GM12878 (cell line): ENCODE data around the gene STX1A. TPM values are rescaled to one million over a fixed set of nuclear protein-coding genes. Genes with fewer than 3 reads are reported as not detected.

Experiments
- ATAC-seq: fragments of 200-7000 bp; cut with Tn5 transposase; 3 replicates; pipeline ENCODE4 v1.9.1; 2020; ENCODE audit warnings: mild to moderate bottlenecking, moderate library complexity
- BruUV-seq: library from RNA; stranded (reverse); fragments of 400-500 nt; replicated peaks from 2 replicates; lab custom pipeline; 2021; lab: Mats Ljungman, UMichigan
- CTCF ChIA-PET: fragments of 300-600 bp; sonication (Branson Sonifier 250); formaldehyde crosslinking; extraction: SDS; loops from one replicate; lab custom pipeline; 2021; ENCODE audit warnings: inconsistent platforms; lab: Yijun Ruan, JAX
- POLR2A ChIA-PET: fragments of 350-600 bp; formaldehyde crosslinking; extraction: SDS; loops from one replicate; lab custom pipeline; 2021; ENCODE audit warnings: inconsistent platforms; lab: Charles Lee
- RAD21 ChIA-PET: fragments of 300-600 bp; sonication (Branson Sonifier 250); formaldehyde crosslinking; loops from one replicate; lab custom pipeline; 2023; ENCODE audit warnings: antibody characterized with exemption; ENCODE audit not compliant: unreplicated experiment; lab: Charles Lee
- SMC1A ChIA-PET: fragments of 300-600 bp; sonication (Branson Sonifier 250); formaldehyde crosslinking; loops from one replicate; lab custom pipeline; 2023; ENCODE audit not compliant: unreplicated experiment, uncharacterized antibody; lab: Charles Lee
- DNase-seq: peaks from one replicate; pipeline ENCODE4 v3.0.0-alpha.2; 2011; ENCODE audit warnings: low read depth, low spot score
- FAIRE-seq: peaks from 3 replicates; lab custom pipeline; 2011; peaks lifted over from hg19 to GRCh38; lab: Jason Lieb, UNC
- H2AFZ ChIP-seq: 2 replicates; pipeline ENCODE4 v1.6.0; 2011; ENCODE audit warnings: low read depth, low read length, control low read depth; ENCODE audit not compliant: control insufficient read depth
- H3K27ac ChIP-seq: 2 replicates; pipeline ENCODE4 v1.5.1; 2011; ENCODE audit warnings: control low read depth; ENCODE audit not compliant: control insufficient read depth, insufficient read depth
- H3K27me3 ChIP-seq, 2 experiments: replicated peaks in 1 of 2; 2 replicates each; pipeline versions ENCODE4 v1.6.0 to v1.6.1; 2011; ENCODE audit warnings: low read length in 1 of 2; ENCODE audit not compliant: control insufficient read depth in 2 of 2, insufficient read depth in 2 of 2
- H3K36me3 ChIP-seq, 2 experiments: 2 replicates each; pipeline ENCODE4 v1.5.1; 2011; ENCODE audit warnings: low read length in 1 of 2; ENCODE audit not compliant: control insufficient read depth in 2 of 2, insufficient read depth in 2 of 2
- H3K4me1 ChIP-seq: 2 replicates; pipeline ENCODE4 v1.6.1; 2011; ENCODE audit warnings: mild to moderate bottlenecking, low read length, moderate library complexity, mixed read lengths; ENCODE audit not compliant: control insufficient read depth, insufficient read depth
- H3K4me2 ChIP-seq: 2 replicates; pipeline ENCODE4 v1.6.0; 2011; ENCODE audit warnings: control low read depth; ENCODE audit not compliant: control insufficient read depth, insufficient read depth
- H3K4me3 ChIP-seq: fragments of 200-600 bp; sonication (generic); 2 replicates; pipeline ENCODE4 v1.5.1; 2016
- H3K79me2 ChIP-seq: 2 replicates; pipeline ENCODE4 v1.6.0; 2011; ENCODE audit warnings: low read length; ENCODE audit not compliant: control insufficient read depth, insufficient read depth
- H3K9ac ChIP-seq: 2 replicates; pipeline ENCODE4 v1.8.0; 2011; ENCODE audit warnings: low read length, control low read depth, mixed read lengths; ENCODE audit not compliant: control insufficient read depth, insufficient read depth
- H3K9me3 ChIP-seq: replicated peaks from 3 replicates; pipeline ENCODE4 v1.5.1; 2011; ENCODE audit warnings: mild to moderate bottlenecking, low read length; ENCODE audit not compliant: control insufficient read depth, insufficient read depth
- H4K20me1 ChIP-seq: 2 replicates; pipeline ENCODE4 v1.6.0; 2011; ENCODE audit not compliant: control insufficient read depth, insufficient read depth
- BCL11A ChIP-seq: IDR thresholded peaks from 2 replicates; pipeline ENCODE4 v1.6.1; 2011; ENCODE audit warnings: low read depth, low read length
- BHLHE40 ChIP-seq, 2 experiments: fragments of 450-650 bp in 1 of 2; IDR thresholded peaks; 2 replicates each; pipeline ENCODE4 v1.6.1; 2011 to 2017; ENCODE audit warnings: low read depth in 2 of 2, borderline replicate concordance in 1 of 2, improper control_type of control experiment in 1 of 2, low read length in 1 of 2, mild to moderate bottlenecking in 1 of 2
- BMI1 ChIP-seq: fragments of 450-650 bp; IDR thresholded peaks from 2 replicates; pipeline ENCODE4 v1.6.1; 2016; ENCODE audit warnings: mild to moderate bottlenecking, moderate library complexity, borderline replicate concordance
- CTCF ChIP-seq, 3 experiments: IDR thresholded peaks in 2 of 3; conservative IDR thresholded peaks in 1 of 3; 2 replicates each; pipeline ENCODE4 v1.5.1; 2011; ENCODE audit warnings: low read depth in 3 of 3, low read length in 3 of 3, mild to moderate bottlenecking in 3 of 3, control low read depth in 2 of 3, moderate library complexity in 2 of 3, inconsistent platforms in 1 of 3, mixed read lengths in 1 of 3; ENCODE audit not compliant: control insufficient read depth in 2 of 3, insufficient read depth in 1 of 3; ENCODE audit errors: extremely low read depth in 1 of 3
- DPF2 ChIP-seq: fragments of 450-650 bp; IDR thresholded peaks from 2 replicates; pipeline ENCODE4 v1.6.1; 2017; ENCODE audit warnings: mild to moderate bottlenecking
- EP300 ChIP-seq, 2 experiments: fragments of 150-350 bp in 1 of 2; IDR thresholded peaks; 2 replicates each; pipeline ENCODE4 v1.6.1; 2011 to 2012; ENCODE audit warnings: low read depth in 2 of 2, low read length in 2 of 2, borderline replicate concordance in 1 of 2, improper control_type of control experiment in 1 of 2, inconsistent platforms in 1 of 2; ENCODE audit not compliant: control insufficient read depth in 1 of 2
- KAT2A ChIP-seq: conservative IDR thresholded peaks from 2 replicates; pipeline ENCODE4 v1.6.1; 2011; ENCODE audit warnings: low read depth, low read length; ENCODE audit not compliant: control insufficient read depth
- LARP7 ChIP-seq: fragments of 450-650 bp; IDR thresholded peaks from 2 replicates; pipeline ENCODE4 v1.6.1; 2017; ENCODE audit warnings: mild to moderate bottlenecking
- MEF2B ChIP-seq: fragments of 450-650 bp; IDR thresholded peaks from 2 replicates; pipeline ENCODE4 v1.6.1; 2018; ENCODE audit warnings: mild to moderate bottlenecking, moderate library complexity; ENCODE audit not compliant: partially characterized antibody, poor library complexity, severe bottlenecking
- POLR2AphosphoS5 ChIP-seq: IDR thresholded peaks from 2 replicates; pipeline ENCODE4 v1.6.1; 2011; ENCODE audit warnings: mild to moderate bottlenecking, low read length, inconsistent platforms
- RELA ChIP-seq: fragments of 450-650 bp; IDR thresholded peaks from 2 replicates; pipeline ENCODE4 v1.8.0; 2014; ENCODE audit warnings: borderline replicate concordance; ENCODE audit not compliant: partially characterized antibody
- TCF12 ChIP-seq: IDR thresholded peaks from 2 replicates; pipeline ENCODE4 v1.6.1; 2011; ENCODE audit warnings: low read depth, mild to moderate bottlenecking, low read length
- USF1 ChIP-seq: IDR thresholded peaks from 2 replicates; pipeline ENCODE4 v1.6.1; 2011; ENCODE audit warnings: borderline replicate concordance, low read depth, mild to moderate bottlenecking, moderate library complexity, mixed read lengths, low read length; ENCODE audit not compliant: insufficient read depth; ENCODE audit errors: extremely low read length
- USF2 ChIP-seq: IDR thresholded peaks from 2 replicates; pipeline ENCODE4 v1.6.1; 2011; ENCODE audit warnings: low read depth, low read length, improper control_type of control experiment, borderline replicate concordance
- ZNF217 ChIP-seq: fragments of 450-650 bp; IDR thresholded peaks from 2 replicates; pipeline ENCODE4 v1.6.1; 2017; ENCODE audit warnings: antibody characterized with exemption, mild to moderate bottlenecking
- WGBS: methylation state at CpG from one replicate; pipeline ENCODE4 v1.1.6; 2016; ENCODE audit warnings: low lambda C conversion rate; ENCODE audit not compliant: insufficient replicate concordance, insufficient coverage; ENCODE audit errors: missing lambda C conversion rate; 5-methylcytosine and 5-hydroxymethylcytosine counted together
- in situ Hi-C: fragments of 300-500 bp; cut with MboI; formaldehyde crosslinking; loops from 9 replicates; pipeline ENCODE4 v1.14.3; 2018; ENCODE audit warnings: mixed read lengths
- intact Hi-C: fragments of 100-400 bp; cut with micrococcal nuclease; formaldehyde crosslinking; loops from one replicate; pipeline ENCODE4 v1.14.2; 2022; ENCODE audit not compliant: unreplicated experiment
- polyA plus RNA-seq, 11 experiments: library from polyadenylated mRNA; depleted of rRNA in 4 of 11; unstranded in 6 of 11; stranded (reverse) in 5 of 11; fragments of >200 nt; fragmentation: Nextera tagmentation in 4 of 11; fragmentation: Illumina TruSeq in 1 of 11; extraction: Ambion mirVana in 4 of 11; extraction: Trizol in 1 of 11; gene quantifications; 1 replicate in 1 of 11; 2 replicates in 10 of 11; pipeline versions ENCODE4 v1.2.1 to v1.2.3, GENCODE V29; 2011 to 2016; ENCODE audit warnings: inconsistent platforms in 2 of 11, missing spikeins in 2 of 11, low read depth in 1 of 11
- total RNA-seq, 4 experiments: library from RNA; depleted of rRNA in 3 of 4; stranded (reverse); fragments of >200 nt in 3 of 4; fragmentation: Illumina TruSeq in 1 of 4; extraction: Trizol in 1 of 4; gene quantifications; 2 replicates each; pipeline versions ENCODE4 v1.2.1 to v1.2.3, GENCODE V29; 2013 to 2021

The STX1A gene
- total and polyA plus RNA-seq, 10 of the 15 experiments (the other 5 are each of a cell fraction or from before 2014, with no cell fraction given) = 0.15 to 5.3 (median 2.5) TPM

DNA sequence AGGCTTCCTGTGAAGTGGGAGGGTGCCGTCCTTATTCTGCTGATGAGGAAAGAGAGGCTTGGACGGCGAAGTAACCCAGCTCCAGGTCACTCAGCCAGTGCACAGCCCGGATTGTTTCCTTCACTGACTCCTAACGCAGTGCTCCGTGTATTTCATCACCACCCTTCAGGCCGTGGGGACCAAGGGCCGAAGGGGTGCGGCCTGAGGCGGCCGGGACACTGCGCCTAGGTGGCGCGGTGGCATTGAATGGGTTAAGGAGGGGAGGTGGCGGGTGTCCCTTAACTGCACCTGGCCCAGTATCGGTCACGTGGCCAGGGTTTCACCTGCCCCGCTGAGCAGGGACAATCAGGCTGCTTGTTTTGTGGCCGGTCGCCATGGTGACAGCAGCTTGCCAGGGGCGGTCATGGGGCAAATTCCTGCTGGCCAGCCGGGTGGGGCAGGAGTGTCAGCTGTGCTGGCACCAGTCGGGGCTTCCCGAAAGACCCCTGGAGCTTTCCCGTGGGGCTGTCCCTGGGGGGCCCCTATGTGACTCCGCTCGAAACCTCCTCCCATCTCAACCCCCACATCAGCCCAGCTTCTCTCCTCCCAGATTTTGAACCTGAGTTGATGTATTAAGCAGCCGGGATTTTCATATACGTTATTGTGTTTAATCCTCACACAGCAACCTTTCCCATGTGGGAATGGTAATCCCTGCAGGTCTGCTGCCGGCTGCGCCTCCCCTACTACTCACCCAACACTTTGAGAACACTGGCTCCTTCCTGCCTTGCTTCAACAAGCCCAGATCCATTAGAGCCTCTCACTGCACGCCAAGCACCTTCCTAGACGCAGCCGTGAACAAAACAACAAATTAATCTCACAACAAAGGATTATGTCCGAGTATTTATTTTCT lies 23.5 kb upstream of the STX1A start:
- intact Hi-C loops (no loop called here), in situ Hi-C loops (no loop called here)
- Histone ChIP-seq H3K4me1 (no peaks in the 10 kb centered on the region; the same call in 1 of the 2 replicates), H3K79me2 (no peaks in the 10 kb centered on the region; the same call in 1 of the 2 replicates), H3K27ac (no peak overlapping the region), H3K4me3 (no peak overlapping the region), H3K36me3 (no peaks in the 10 kb centered on the region), H4K20me1 (no peaks in the 10 kb centered on the region), H3K27me3 (no peaks in the 10 kb centered on the region), H3K4me2 (no peak overlapping the region), H3K9me3 (no peaks in the 10 kb centered on the region), H2AFZ (no peak overlapping the region), H3K9ac (no peak overlapping the region)
- ChIA-PET POLR2A (interaction anchor here (0.9 kb wide), 1 partner anchor 100 kb away, joined by 3 read pairs; no protein-coding TSS in a partner anchor), SMC1A (no interaction called here), CTCF (interaction anchor here (0.7 to 1.0 kb wide), 3 partner anchors 45 to 463 kb away, joined by 3 to 4 read pairs (median 3); no protein-coding TSS in a partner anchor), RAD21 (no interaction called here)
- ATAC-seq = peak; percentile 28
- BruUV-seq = no TSS peak
- no peak for FAIRE-seq
- no peak for DNase-seq
- WGBS = 47% methylated on average over 33 of the region's 35 CpGs
- peak; percentile 84 for TF ChIP-seq BMI1
- peak; percentile 11 for TF ChIP-seq RELA
- peak; percentile 83 for TF ChIP-seq USF1
- TF ChIP-seq POLR2AphosphoS5 = no peak
- peak in 1 of 3 experiments; percentile 14; a peak in 1 of 6 replicates for TF ChIP-seq CTCF (IDR thresholded peaks at IDR 0.05 in 2 of 3, conservative IDR thresholded peaks at IDR 0.05 in 1 of 3; ENCODE audit: control insufficient read depth in 2 of 3, extremely low read depth in 1 of 3, insufficient read depth in 1 of 3, low read depth in 3 of 3, low read length in 3 of 3)
- TF ChIP-seq USF2 = peak; percentile 51
- TF ChIP-seq DPF2 = 0 out of 2 replicates have a peak, but pooled peaks have one; percentile 29
- TF ChIP-seq LARP7 = peak; percentile 27; the same call in 1 of the 2 replicates
- TF ChIP-seq MEF2B = peak; percentile 52
- TF ChIP-seq ZNF217 = no peak
- TF ChIP-seq BHLHE40 (IDR thresholded peaks at IDR 0.05; ENCODE audit: borderline replicate concordance in 1 of 2, low read depth in 2 of 2, low read length in 1 of 2) = peak; percentile 80 to 90
- TF ChIP-seq KAT2A = no peak
- peak; percentile 71; the same call in 1 of the 2 replicates for TF ChIP-seq TCF12
- no peak for TF ChIP-seq BCL11A
- peak in 1 of 2 experiments; percentile 36; a peak in 1 of 4 replicates for TF ChIP-seq EP300 (IDR thresholded peaks at IDR 0.05; ENCODE audit: borderline replicate concordance in 1 of 2, control insufficient read depth in 1 of 2, low read depth in 2 of 2, low read length in 2 of 2)
